Activated CD4-positive, alpha-beta T cell treated with anti-CD3 and anti-CD28 coated beads, Interleukin-2, amount 50 U/mL, for 24 hours (primary cell): ENCODE measurements around the gene DHRSX.
"Not testable (repeated sequence)": the region's sequence is repeated elsewhere in the genome, so short reads cannot be mapped to it uniquely, and the experiment has no call there.

ENCODE experiments used
- DNase-seq, 2 donors: peaks; one replicate each; pipeline ENCODE4 v3.0.0-alpha.2; 2020; ENCODE audit warnings: low read depth in 1 of 2, low spot score in 1 of 2

The DHRSX gene

GRCh38 chrX:2360731-2361130 lies 140.0 kb downstream of the DHRSX start:
- DNase-seq = no peak

- not testable (repeated sequence) for DNase-seq
Observed at GRCh38 chrX:2359522-2359921, 141.3 kb downstream of the DHRSX start.

GRCh38 chrX:2351999-2352995 lies 148.5 kb downstream of the DHRSX start:
- no peak for DNase-seq

GRCh38 chrX:2351321-2351720 lies 149.5 kb downstream of the DHRSX start:
- no peak for DNase-seq

GRCh38 chrX:2350703-2351102 lies 150.1 kb downstream of the DHRSX start:
- DNase-seq = not testable (repeated sequence)

GRCh38 chrX:2350036-2350435 lies 150.7 kb downstream of the DHRSX start:
- not testable (repeated sequence) for DNase-seq

- no peak for DNase-seq
Observed at GRCh38 chrX:2348211-2348610, 152.6 kb downstream of the DHRSX start.

- no peak for DNase-seq
Observed at GRCh38 chrX:2346158-2346557, 154.6 kb downstream of the DHRSX start.

- no peak for DNase-seq
Observed at GRCh38 chrX:2345562-2345961, 155.2 kb downstream of the DHRSX start.

- DNase-seq = no peak
Observed at GRCh38 chrX:2343413-2343812, 157.4 kb downstream of the DHRSX start.

GRCh38 chrX:2342874-2343273 lies 157.9 kb downstream of the DHRSX start:
- DNase-seq = no peak

- DNase-seq = no peak
Observed at GRCh38 chrX:2342281-2342688, 158.5 kb downstream of the DHRSX start.

GRCh38 chrX:2340991-2341390 lies 159.8 kb downstream of the DHRSX start:
- no peak for DNase-seq

GRCh38 chrX:2336181-2336580 lies 164.6 kb downstream of the DHRSX start:
- no peak for DNase-seq

- DNase-seq = no peak
Observed at GRCh38 chrX:2334237-2334636, 166.5 kb downstream of the DHRSX start.

GRCh38 chrX:2332252-2332651 lies 168.5 kb downstream of the DHRSX start:
- DNase-seq = no peak

- no peak for DNase-seq
Observed at GRCh38 chrX:2330910-2331309, 169.9 kb downstream of the DHRSX start.

GRCh38 chrX:2330487-2330886 lies 170.3 kb downstream of the DHRSX start:
- no peak for DNase-seq

GRCh38 chrX:2327423-2327822 lies 173.4 kb downstream of the DHRSX start:
- no peak for DNase-seq

- DNase-seq = no peak
Observed at GRCh38 chrX:2325076-2325784, 175.5 kb downstream of the DHRSX start.

GRCh38 chrX:2324151-2324550 lies 176.6 kb downstream of the DHRSX start:
- DNase-seq = no peak

- DNase-seq = no peak
Observed at GRCh38 chrX:2321411-2321810, 179.4 kb downstream of the DHRSX start.
